HepG2 (cell line): ENCODE results near the gene KLHDC4. TPM values are rescaled to one million over a fixed set of nuclear protein-coding genes. Genes with fewer than 3 reads are reported as not detected.

Source experiments
- ATAC-seq: fragments of 200-7000 bp; cut with Tn5 transposase; 3 replicates; pipeline ENCODE4 v1.9.1; 2020; ENCODE audit warnings: mild to moderate bottlenecking, moderate library complexity
- BruUV-seq: library from RNA; stranded (reverse); fragments of 400-500 nt; replicated peaks from 2 replicates; lab custom pipeline; 2021; lab: Mats Ljungman, UMichigan
- CTCF ChIA-PET: fragments of 300-600 bp; formaldehyde crosslinking; extraction: SDS; loops from one replicate; lab custom pipeline; 2021; ENCODE audit warnings: low total read pairs, inconsistent platforms, low intra/inter-chr PET ratio; lab: Yijun Ruan, JAX
- POLR2A ChIA-PET: fragments of 350-600 bp; sonication (Branson Sonifier 250); formaldehyde crosslinking; loops from one replicate; lab custom pipeline; 2020; ENCODE audit warnings: antibody characterized with exemption, inconsistent platforms; lab: Yijun Ruan, JAX
- DNase-seq: peaks from one replicate; pipeline ENCODE4 v3.0.0-alpha.2; 2015; ENCODE audit warnings: low spot score
- FAIRE-seq: peaks from 3 replicates; lab custom pipeline; 2011; peaks lifted over from hg19 to GRCh38; lab: Jason Lieb, UNC
- H2AFZ ChIP-seq: one replicate; pipeline ENCODE4 v1.6.1; 2011; ENCODE audit warnings: low read length, inconsistent platforms
- H3K27ac ChIP-seq: fragments of 300-600 bp; 3 replicates; pipeline ENCODE4 v1.8.0; 2011; ENCODE audit warnings: mixed run types, mild to moderate bottlenecking, mixed read lengths, low read length, inconsistent platforms; ENCODE audit not compliant: insufficient read depth; ENCODE audit errors: extremely low read length
- H3K27me3 ChIP-seq, 2 experiments: fragments of 200-600 bp in 1 of 2; 2 replicates in 1 of 2; 3 replicates in 1 of 2; pipeline versions ENCODE4 v1.6.0 to v1.8.0; 2011; ENCODE audit warnings: low read length in 2 of 2, mild to moderate bottlenecking in 2 of 2, moderate library complexity in 2 of 2, inconsistent platforms in 1 of 2; ENCODE audit not compliant: insufficient read depth in 2 of 2, control insufficient read depth in 1 of 2
- H3K36me3 ChIP-seq, 2 experiments: fragments of 200-600 bp in 1 of 2; replicated peaks in 1 of 2; 2 replicates in 1 of 2; 3 replicates in 1 of 2; pipeline versions ENCODE4 v1.5.1 to v1.8.0; 2011; ENCODE audit warnings: low read length in 2 of 2, inconsistent platforms in 1 of 2; ENCODE audit not compliant: insufficient read depth in 2 of 2, control insufficient read depth in 1 of 2
- H3K4me1 ChIP-seq: 2 replicates; pipeline ENCODE4 v1.5.1; 2012; ENCODE audit warnings: low read length, inconsistent platforms; ENCODE audit not compliant: insufficient read depth
- H3K4me2 ChIP-seq: 2 replicates; pipeline ENCODE4 v1.6.0; 2011; ENCODE audit warnings: low read depth, low read length, inconsistent platforms
- H3K4me3 ChIP-seq, 3 experiments: fragments of 200-600 bp in 1 of 3; sonication (generic), shearing (Covaris generic) in 1 of 3; replicated peaks in 1 of 3; 2 replicates each; pipeline ENCODE4 v1.5.1; 2011 to 2016; ENCODE audit warnings: low read length in 3 of 3, inconsistent platforms in 2 of 3, low read depth in 2 of 3, mild to moderate bottlenecking in 2 of 3, control low read depth in 1 of 3, mixed read lengths in 1 of 3; ENCODE audit not compliant: insufficient read depth in 1 of 3
- H3K79me2 ChIP-seq: one replicate; pipeline ENCODE4 v1.6.1; 2011; ENCODE audit warnings: low read length, inconsistent platforms; ENCODE audit not compliant: insufficient read depth
- H3K9ac ChIP-seq: 2 replicates; pipeline ENCODE4 v1.6.0; 2011; ENCODE audit warnings: mild to moderate bottlenecking, low read depth, low read length, inconsistent platforms; ENCODE audit not compliant: insufficient read depth
- H3K9me3 ChIP-seq: 2 replicates; pipeline ENCODE4 v1.5.1; 2012; ENCODE audit warnings: mild to moderate bottlenecking, low read length
- H4K20me1 ChIP-seq: 2 replicates; pipeline ENCODE4 v1.6.0; 2011; ENCODE audit warnings: inconsistent platforms, mild to moderate bottlenecking, low read length, moderate library complexity; ENCODE audit not compliant: insufficient read depth
- HMGXB3 ChIP-seq: sonication (generic); formaldehyde crosslinking; IDR thresholded peaks from 2 replicates; pipeline ENCODE4 v1.4.0; 2020; ENCODE audit warnings: missing genetic modification reagents, borderline replicate concordance
- HOXA3 ChIP-seq: sonication (generic); formaldehyde crosslinking; IDR thresholded peaks from 2 replicates; pipeline ENCODE4 v1.5.0; 2020; ENCODE audit warnings: missing genetic modification reagents
- MAFG ChIP-seq: sonication (generic); formaldehyde crosslinking; IDR thresholded peaks from 2 replicates; pipeline ENCODE4 v1.5.1; 2020; ENCODE audit warnings: mild to moderate bottlenecking, missing genetic modification reagents
- PAF1 ChIP-seq: IDR thresholded peaks from 2 replicates; pipeline ENCODE4 v1.6.1; 2016; ENCODE audit warnings: missing genetic modification reagents, missing compliant biosample characterization
- PLSCR1 ChIP-seq: sonication (generic); formaldehyde crosslinking; IDR thresholded peaks from 2 replicates; pipeline ENCODE4 v1.5.0; 2020; ENCODE audit warnings: missing genetic modification reagents, mild to moderate bottlenecking, borderline replicate concordance
- RERE ChIP-seq: IDR thresholded peaks from 2 replicates; pipeline ENCODE4 v1.6.1; 2016; ENCODE audit warnings: low read depth, missing genetic modification reagents, missing compliant biosample characterization
- TMF1 ChIP-seq: sonication (generic); formaldehyde crosslinking; IDR thresholded peaks from 2 replicates; pipeline ENCODE4 v1.8.1; 2022; ENCODE audit warnings: low read depth, missing genetic modification reagents
- ZNF138 ChIP-seq: sonication (generic); formaldehyde crosslinking; IDR thresholded peaks from 2 replicates; pipeline ENCODE4 v1.5.0; 2020; ENCODE audit warnings: mild to moderate bottlenecking, low read depth, missing genetic modification reagents
- ZNF18 ChIP-seq: sonication (generic); formaldehyde crosslinking; IDR thresholded peaks from 2 replicates; pipeline ENCODE4 v1.8.0; 2022; ENCODE audit warnings: mild to moderate bottlenecking, missing genetic modification reagents; ENCODE audit not compliant: insufficient replicate concordance
- ZNF225 ChIP-seq: sonication (generic); formaldehyde crosslinking; IDR thresholded peaks from 2 replicates; pipeline ENCODE4 v1.4.0; 2020; ENCODE audit warnings: mild to moderate bottlenecking, missing genetic modification reagents
- ZNF614 ChIP-seq: IDR thresholded peaks from 2 replicates; pipeline ENCODE4 v1.6.1; 2018; ENCODE audit warnings: missing biosample characterization, missing genetic modification reagents, inconsistent platforms, borderline replicate concordance
- ZNF740 ChIP-seq: sonication (generic); formaldehyde crosslinking; IDR thresholded peaks from 2 replicates; pipeline ENCODE4 v1.4.0; 2020; ENCODE audit warnings: missing genetic modification reagents
- WGBS: methylation state at CpG from one replicate; pipeline ENCODE4 v1.1.6; 2017; ENCODE audit warnings: low lambda C conversion rate; 5-methylcytosine and 5-hydroxymethylcytosine counted together
- in situ Hi-C: cut with HindIII; loops from 2 replicates; pipeline ENCODE4 v1.10.0; 2017; ENCODE audit warnings: low pct_unique_long_range_greater_than_20kb; ENCODE audit not compliant: extremely low pct_ligation_motif_present
- intact Hi-C: fragments of 100-400 bp; cut with micrococcal nuclease; formaldehyde crosslinking; loops from one replicate; pipeline ENCODE4 v1.10.0; 2022; ENCODE audit not compliant: unreplicated experiment
- polyA plus RNA-seq, 8 experiments: library from polyadenylated mRNA; depleted of rRNA in 3 of 8; stranded (reverse) in 7 of 8; unstranded in 1 of 8; fragments of >200 nt; fragmentation: Illumina TruSeq in 4 of 8; extraction: Trizol in 4 of 8; gene quantifications; 2 replicates each; pipeline versions ENCODE4 v1.2.1 to v1.2.3, GENCODE V29; 2011 to 2016; ENCODE audit warnings: low read depth in 4 of 8, missing spikeins in 1 of 8, mixed read lengths in 1 of 8; ENCODE audit not compliant: insufficient read depth in 1 of 8
- total RNA-seq, 5 experiments: library from RNA; depleted of rRNA; stranded (reverse); fragments of >200 nt; fragmentation: Illumina TruSeq; extraction: Trizol; gene quantifications; 2 replicates each; pipeline ENCODE4 v1.2.3, GENCODE V29; 2016; ENCODE audit warnings: low read depth in 1 of 5

KLHDC4 gene
- total and polyA plus RNA-seq, 2 of the 13 experiments (the other 11 are each of a cell fraction or from before 2014, with no cell fraction given) = 18.7 to 31.8 TPM

- CTCF ChIA-PET = no interaction called here
- TF ChIP-seq ZNF740 = no peak
- no peak for TF ChIP-seq ZNF225 (CRISPR knock-in tag)
- TF ChIP-seq MAFG (CRISPR knock-in tag) = no peak
- TF ChIP-seq HOXA3 (CRISPR knock-in tag) = no peak
- no peak for TF ChIP-seq ZNF614 (CRISPR knock-in tag)
- TF ChIP-seq TMF1 (CRISPR knock-in tag) = no peak
- no peak for TF ChIP-seq RERE (CRISPR knock-in tag)
- TF ChIP-seq ZNF138 = no peak
- no peak for TF ChIP-seq PAF1
- TF ChIP-seq PLSCR1 (CRISPR knock-in tag) = no peak
- no peak for TF ChIP-seq ZNF18 (CRISPR knock-in tag)
- TF ChIP-seq HMGXB3 (CRISPR knock-in tag) = no peak
Measured at GRCh38 chr16:87746178-87746577, 19.6 kb downstream of the KLHDC4 start.

More at GRCh38 chr16:87746178-87746577, 19.6 kb downstream of the KLHDC4 start:
- no TSS peak for BruUV-seq
- H3K27ac ChIP-seq = no peak overlapping the region
- H2AFZ ChIP-seq = no peak overlapping the region
- H3K4me3 ChIP-seq = no peak overlapping the region
- POLR2A ChIA-PET = interaction anchor here (1.5 kb wide), 1 partner anchor 19 kb away, joined by 5 read pairs; the partner anchor contains the start of gene KLHDC4
- H3K9ac ChIP-seq = no peak overlapping the region
- no peaks in the 10 kb centered on the region for H3K9me3 ChIP-seq
- DNase-seq (no peak), FAIRE-seq (no peak), ATAC-seq (no peak)
- peaks cover 48 to 79% of the 10 kb centered on the region in 2 experiments for H3K36me3 ChIP-seq
- no peaks in the 10 kb centered on the region for H3K27me3 ChIP-seq
- H3K79me2 ChIP-seq = peaks cover 8% of the 10 kb centered on the region
- intact Hi-C loops (no loop called here), in situ Hi-C loops (no loop called here)
- peaks cover 5% of the 10 kb centered on the region; the same call in 1 of the 2 replicates for H4K20me1 ChIP-seq
- no peaks in the 10 kb centered on the region for H3K4me1 ChIP-seq
- 96% methylated on average over 8 of the region's 8 CpGs for WGBS
- no peak overlapping the region for H3K4me2 ChIP-seq
